GM18951 (cell line): ENCODE data around the gene KRTAP10-4.
"Not testable (repeated sequence)": the region's sequence is repeated elsewhere in the genome, so short reads cannot be mapped to it uniquely, and the experiment has no call there.

Source experiments
- POLR2A ChIP-seq: IDR thresholded peaks from 4 replicates; pipeline ENCODE4 v1.6.1; 2011; ENCODE audit warnings: mild to moderate bottlenecking; ENCODE audit not compliant: insufficient read length, insufficient read depth; ENCODE audit errors: extremely low read depth
- in situ Hi-C: fragments of 300-500 bp; cut with MboI; formaldehyde crosslinking; loops from one replicate; pipeline ENCODE4 v1.12.0; 2022; ENCODE audit warnings: low sequenced_read_pairs, mixed read lengths, inconsistent platforms; ENCODE audit not compliant: unreplicated experiment

Gene KRTAP10-4, protein sequence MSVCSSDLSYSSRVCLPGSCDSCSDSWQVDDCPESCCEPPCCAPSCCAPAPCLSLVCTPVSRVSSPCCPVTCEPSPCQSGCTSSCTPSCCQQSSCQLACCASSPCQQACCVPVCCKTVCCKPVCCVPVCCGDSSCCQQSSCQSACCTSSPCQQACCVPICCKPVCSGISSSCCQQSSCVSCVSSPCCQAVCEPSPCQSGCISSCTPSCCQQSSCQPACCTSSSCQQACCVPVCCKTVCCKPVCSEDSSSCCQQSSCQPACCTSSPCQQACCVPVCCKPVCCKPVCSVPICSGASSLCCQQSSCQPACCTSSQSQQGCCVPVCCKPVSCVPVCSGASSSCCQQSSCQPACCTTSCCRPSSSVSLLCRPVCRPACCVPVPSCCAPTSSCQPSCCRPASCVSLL

GRCh38 chr21:44573630-44574456, at the start of gene KRTAP10-4:
Gene KRTAP10-4, plus strand, starts transcription at chr21:44573729. Its CDS starts 30 bp downstream, at chr21:44573759.
- in situ Hi-C loops, result not testable (repeated sequence)

DNA sequence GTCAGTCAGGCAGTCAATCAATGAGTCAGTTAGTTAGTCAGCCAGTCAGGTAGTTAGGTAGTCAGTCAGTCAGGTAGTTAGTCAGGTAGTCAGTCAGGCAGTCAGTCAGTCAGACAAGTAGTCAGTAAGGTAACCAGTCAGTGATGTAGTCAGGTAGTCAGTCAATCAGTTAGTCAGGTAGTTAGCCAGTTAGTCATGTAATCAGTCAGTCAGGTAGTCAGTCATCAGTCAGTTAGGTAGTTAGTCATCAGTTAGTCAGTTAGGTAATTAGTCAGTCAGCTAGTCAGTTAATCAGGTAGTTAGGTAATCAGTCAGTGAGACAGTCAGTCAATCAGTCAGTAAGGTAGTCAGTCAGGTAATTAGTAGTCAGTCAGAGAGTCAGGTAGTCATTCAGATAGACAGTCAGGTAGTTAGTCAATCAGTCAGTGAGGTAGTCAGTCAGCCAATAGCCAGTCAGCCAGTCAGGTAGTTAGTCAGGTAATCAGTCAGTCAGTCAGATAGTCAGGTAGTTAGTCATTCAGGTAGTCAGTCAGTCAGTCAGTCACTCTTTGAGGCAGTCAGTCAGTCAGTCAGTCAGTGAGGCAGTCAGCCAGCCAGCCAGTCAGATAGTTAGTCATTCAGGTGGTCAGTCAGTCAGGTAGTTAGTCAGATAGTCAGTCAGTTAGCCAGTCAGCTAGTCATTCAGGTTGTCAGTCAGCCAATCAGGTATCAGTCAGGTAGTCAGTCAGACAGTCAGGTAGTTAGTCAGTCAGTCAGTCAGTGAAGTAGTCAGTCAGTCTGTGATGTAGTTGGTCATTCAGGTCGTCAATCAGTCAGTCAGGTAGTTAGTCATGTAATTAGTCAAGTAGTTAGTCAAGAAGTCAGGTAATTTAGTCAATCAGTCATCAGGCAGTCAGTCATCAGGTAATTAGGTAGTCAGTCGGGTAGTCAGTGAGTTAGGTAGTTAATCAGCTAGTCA, 48.8 kb upstream of the KRTAP10-4 start:
- no peak for TF ChIP-seq POLR2A
- in situ Hi-C loops, result no loop called here

GRCh38 chr21:44525391-44526095, 48.0 kb upstream of the KRTAP10-4 start:
- TF ChIP-seq POLR2A, result no peak
- in situ Hi-C loops, result no loop called here

- TF ChIP-seq POLR2A, result no peak
- in situ Hi-C loops, result no loop called here
These were observed 47.2 kb upstream of the KRTAP10-4 start for GRCh38 chr21:44526096-44526997.

DNA sequence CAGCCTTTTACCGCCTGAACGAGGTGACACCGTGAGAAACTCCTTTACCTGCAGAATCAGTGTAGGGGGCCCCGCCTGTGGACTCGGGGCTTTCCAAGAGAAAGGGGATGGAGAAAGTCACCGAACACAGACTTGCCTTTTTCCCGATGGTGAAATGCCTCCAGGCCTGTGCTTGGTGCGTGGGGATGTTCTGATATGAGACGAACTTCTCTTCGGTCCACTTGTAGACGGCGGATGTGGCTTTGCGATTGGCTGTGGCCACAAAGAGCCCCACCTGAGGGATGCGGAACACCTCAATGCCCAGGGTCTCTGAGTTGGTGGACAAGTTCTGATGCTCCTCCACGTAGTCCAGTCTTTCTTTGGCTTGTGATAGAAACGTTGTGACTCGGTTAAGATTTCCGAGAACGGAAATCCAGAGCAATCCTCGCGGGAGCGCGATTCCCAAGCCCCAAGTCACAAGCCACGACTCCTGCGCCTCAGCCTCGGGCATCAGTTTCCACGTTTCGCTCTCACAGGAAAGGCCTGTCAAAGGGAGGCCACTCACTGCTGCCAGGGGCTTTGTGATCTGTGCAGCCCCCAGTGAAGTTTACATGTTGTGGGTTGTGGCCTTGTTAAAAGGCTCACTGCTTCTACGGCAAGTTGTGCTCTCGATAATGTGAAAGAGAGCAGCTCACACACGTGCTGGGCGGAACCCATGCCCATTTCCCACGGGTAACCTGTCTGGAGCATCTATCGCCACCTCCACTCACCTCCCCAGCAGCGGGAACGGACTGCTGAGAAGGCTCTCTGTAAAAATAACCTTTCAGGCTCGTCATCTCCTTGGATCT, 46.2 kb upstream of the KRTAP10-4 start:
- in situ Hi-C loops, result no loop called here

GRCh38 chr21:44527983-44528633, 45.4 kb upstream of the KRTAP10-4 start:
- in situ Hi-C loops, result no loop called here
- TF ChIP-seq POLR2A, result no peak

More for the DNA sequence above, 46.2 kb upstream of the KRTAP10-4 start:
- no peak for TF ChIP-seq POLR2A

DNA sequence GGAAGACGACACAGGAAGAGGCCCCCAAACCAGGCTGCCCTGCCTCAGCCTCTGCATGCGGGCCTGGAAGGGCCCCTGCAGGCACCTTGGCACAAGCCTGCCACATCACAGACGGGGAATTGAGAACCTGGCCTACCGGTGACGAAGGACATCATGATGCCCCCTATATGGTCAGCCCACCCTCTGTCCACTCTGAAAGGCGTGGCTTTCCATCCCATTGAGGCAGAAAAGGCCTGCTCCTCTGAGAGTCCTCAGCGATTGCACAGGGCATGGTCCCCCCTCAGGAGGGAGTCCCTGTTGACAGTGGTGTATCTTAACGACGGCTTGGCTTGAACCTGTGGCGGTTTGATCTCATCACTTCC, 44.9 kb upstream of the KRTAP10-4 start:
- TF ChIP-seq POLR2A, result no peak
- in situ Hi-C loops, result no loop called here

DNA sequence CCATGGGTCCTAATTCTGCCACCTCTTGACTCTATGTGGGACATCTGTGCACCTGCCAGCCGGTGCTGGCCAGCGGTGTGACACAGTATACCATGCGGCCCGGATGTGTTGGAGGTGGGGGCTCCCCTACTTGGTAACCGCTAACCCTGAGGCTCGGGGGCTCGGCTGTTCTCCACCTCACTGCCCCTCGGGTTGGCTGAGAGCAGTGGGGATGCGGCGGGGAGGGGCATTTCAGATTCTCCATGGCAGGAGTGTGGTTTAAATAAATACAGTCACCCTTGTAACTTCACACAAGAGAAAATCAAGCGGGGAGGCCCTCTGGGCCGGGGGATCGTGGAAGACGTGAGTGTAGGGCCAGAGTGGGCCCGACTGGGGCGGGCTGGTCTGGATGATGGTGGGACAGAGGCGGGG, 44.5 kb upstream of the KRTAP10-4 start:
- TF ChIP-seq POLR2A, result no peak
- in situ Hi-C loops, result no loop called here

- TF ChIP-seq POLR2A, result no peak
- in situ Hi-C loops, result no loop called here
These were observed 43.9 kb upstream of the KRTAP10-4 start for GRCh38 chr21:44529503-44530125.
